ENCODE results near the gene HAS3.

DNA sequence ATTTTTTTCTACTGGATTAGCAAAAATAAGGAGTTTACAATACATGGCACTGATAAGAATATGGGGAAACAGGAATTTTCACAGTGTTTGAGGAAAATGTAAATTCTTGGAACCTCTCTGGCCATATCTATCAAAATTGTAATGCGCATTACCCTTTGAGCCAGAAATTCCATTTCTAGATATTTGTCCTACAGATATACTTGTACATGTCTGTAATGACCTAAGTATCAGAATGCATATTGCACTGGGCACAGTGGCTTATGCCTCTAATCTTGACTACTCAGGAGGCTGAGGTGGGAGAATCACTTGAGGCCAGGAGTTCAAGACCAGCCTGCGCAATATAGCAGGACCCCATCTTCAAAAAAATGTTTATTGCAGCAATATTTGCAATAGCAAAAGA lies 25.8 kb upstream of the HAS3 start:
- no peak for TF ChIP-seq ZNF114 (tag by site-specific recombination; IDR thresholded peaks at IDR 0.05)
- TF ChIP-seq, protein P1, sequence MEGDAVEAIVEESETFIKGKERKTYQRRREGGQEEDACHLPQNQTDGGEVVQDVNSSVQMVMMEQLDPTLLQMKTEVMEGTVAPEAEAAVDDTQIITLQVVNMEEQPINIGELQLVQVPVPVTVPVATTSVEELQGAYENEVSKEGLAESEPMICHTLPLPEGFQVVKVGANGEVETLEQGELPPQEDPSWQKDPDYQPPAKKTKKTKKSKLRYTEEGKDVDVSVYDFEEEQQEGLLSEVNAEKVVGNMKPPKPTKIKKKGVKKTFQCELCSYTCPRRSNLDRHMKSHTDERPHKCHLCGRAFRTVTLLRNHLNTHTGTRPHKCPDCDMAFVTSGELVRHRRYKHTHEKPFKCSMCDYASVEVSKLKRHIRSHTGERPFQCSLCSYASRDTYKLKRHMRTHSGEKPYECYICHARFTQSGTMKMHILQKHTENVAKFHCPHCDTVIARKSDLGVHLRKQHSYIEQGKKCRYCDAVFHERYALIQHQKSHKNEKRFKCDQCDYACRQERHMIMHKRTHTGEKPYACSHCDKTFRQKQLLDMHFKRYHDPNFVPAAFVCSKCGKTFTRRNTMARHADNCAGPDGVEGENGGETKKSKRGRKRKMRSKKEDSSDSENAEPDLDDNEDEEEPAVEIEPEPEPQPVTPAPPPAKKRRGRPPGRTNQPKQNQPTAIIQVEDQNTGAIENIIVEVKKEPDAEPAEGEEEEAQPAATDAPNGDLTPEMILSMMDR (tag by site-specific recombination; IDR thresholded peaks at IDR 0.05): no peak
- TF ChIP-seq, protein P2, sequence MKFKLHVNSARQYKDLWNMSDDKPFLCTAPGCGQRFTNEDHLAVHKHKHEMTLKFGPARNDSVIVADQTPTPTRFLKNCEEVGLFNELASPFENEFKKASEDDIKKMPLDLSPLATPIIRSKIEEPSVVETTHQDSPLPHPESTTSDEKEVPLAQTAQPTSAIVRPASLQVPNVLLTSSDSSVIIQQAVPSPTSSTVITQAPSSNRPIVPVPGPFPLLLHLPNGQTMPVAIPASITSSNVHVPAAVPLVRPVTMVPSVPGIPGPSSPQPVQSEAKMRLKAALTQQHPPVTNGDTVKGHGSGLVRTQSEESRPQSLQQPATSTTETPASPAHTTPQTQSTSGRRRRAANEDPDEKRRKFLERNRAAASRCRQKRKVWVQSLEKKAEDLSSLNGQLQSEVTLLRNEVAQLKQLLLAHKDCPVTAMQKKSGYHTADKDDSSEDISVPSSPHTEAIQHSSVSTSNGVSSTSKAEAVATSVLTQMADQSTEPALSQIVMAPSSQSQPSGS (tag by site-specific recombination; IDR thresholded peaks at IDR 0.05; ENCODE audit: low read depth): no peak
- TF ChIP-seq, protein P3, sequence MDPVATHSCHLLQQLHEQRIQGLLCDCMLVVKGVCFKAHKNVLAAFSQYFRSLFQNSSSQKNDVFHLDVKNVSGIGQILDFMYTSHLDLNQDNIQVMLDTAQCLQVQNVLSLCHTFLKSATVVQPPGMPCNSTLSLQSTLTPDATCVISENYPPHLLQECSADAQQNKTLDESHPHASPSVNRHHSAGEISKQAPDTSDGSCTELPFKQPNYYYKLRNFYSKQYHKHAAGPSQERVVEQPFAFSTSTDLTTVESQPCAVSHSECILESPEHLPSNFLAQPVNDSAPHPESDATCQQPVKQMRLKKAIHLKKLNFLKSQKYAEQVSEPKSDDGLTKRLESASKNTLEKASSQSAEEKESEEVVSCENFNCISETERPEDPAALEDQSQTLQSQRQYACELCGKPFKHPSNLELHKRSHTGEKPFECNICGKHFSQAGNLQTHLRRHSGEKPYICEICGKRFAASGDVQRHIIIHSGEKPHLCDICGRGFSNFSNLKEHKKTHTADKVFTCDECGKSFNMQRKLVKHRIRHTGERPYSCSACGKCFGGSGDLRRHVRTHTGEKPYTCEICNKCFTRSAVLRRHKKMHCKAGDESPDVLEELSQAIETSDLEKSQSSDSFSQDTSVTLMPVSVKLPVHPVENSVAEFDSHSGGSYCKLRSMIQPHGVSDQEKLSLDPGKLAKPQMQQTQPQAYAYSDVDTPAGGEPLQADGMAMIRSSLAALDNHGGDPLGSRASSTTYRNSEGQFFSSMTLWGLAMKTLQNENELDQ (tag by site-specific recombination; IDR thresholded peaks at IDR 0.05; ENCODE audit: low read depth): no peak
- TF ChIP-seq SP2 (tag by site-specific recombination; IDR thresholded peaks at IDR 0.05): no peak
- no peak for TF ChIP-seq ZNF274 (IDR thresholded peaks at IDR 0.05; ENCODE audit: low read length)
- no peak for TF ChIP-seq ZNF274 (tag by site-specific recombination; IDR thresholded peaks at IDR 0.05; ENCODE audit: borderline replicate concordance)
- TF ChIP-seq ZIC2 (tag by site-specific recombination; IDR thresholded peaks at IDR 0.05): no peak
